Measurements from ENCODE around the gene ESPNL.

ESPNL gene

DNA sequence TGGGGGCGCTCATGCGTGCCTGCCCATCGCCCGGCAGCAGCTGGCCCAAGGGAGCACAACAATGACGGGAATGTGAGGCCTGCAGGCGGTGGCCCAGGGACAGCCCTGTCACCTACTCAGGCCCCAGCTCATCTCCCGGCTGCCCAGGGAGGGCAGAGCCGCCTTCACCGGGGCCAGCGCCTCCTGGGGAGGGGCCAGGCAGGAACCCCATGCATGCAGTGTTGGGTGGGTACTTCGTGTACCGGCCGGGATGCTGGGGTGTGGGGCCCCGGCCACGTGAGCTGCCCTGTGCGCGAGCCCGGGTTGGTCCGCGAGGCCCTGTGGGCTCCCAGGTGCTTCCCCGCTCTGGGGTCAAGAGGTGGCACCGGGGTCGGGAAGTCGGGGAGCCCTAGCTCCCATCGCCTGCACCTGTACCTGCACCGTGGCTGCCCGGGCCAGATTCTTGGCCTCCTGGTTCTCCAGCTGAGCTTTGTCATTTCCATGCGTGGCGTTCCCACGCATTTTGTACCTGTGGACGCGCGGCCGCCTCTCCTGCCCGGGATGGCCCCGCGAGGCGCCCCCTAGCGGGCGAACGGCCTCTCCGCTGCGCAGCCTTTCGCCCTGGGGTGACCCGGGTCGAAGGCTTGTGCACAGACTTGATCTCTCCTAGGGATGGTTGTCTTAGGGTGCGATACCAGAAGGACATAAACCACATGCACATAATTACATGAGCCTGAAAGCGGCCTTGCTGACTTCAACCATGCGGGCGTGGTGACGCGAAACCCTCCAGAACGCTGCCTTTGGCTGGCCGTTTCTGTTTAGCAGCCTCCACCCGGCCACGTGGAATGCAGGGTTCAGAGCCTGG lies 39.3 kb downstream of the ESPNL start:
- no peak overlapping the region for H3K4ac ChIP-seq (ENCODE audit: low read depth in 1 of 2, low read length in 2 of 2)
- H2BK12ac ChIP-seq (ENCODE audit: low read length in 2 of 2) = peak overlapping the region in 1 of 2 experiments; percentile 38
- no peak overlapping the region for H3K9ac ChIP-seq (ENCODE audit: low read length)

DNA sequence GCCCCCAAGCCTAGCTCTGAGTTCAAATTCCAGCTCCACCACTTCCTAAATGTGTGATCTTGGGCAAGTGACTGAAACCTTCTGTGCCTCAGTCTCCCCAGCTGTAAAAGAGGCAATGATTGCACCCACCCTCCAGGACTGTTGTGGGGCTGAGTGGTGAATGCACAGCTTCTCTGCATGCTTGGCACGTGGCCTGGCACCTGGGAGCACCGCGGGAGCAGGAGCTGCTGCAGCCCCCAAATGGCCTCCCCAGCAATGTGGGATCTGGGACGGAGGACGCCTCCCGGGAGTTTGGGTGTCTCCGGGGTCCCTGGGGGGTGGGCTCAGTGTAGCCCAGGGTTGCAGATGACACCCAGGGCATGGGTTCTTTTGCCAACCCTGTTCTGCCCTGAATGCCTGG lies 39.9 kb downstream of the ESPNL start:
- no peak overlapping the region for H3K18ac ChIP-seq (ENCODE audit: low read depth in 1 of 2, low read length in 2 of 2)

More for the DNA sequence above, 39.3 kb downstream of the ESPNL start:
- Histone ChIP-seq H3K4me1 (ENCODE audit: control insufficient read depth, insufficient read depth, low read depth, low read length) (peaks cover 44% of the 10 kb centered on the region), H3K14ac (ENCODE audit: low read length in 2 of 2) (peak overlapping the region in 1 of 2 experiments; percentile 57), H4K91ac (ENCODE audit: low read length) (peak overlapping the region; percentile 64), H3K4me2 (ENCODE audit: low read length, poor library complexity, severe bottlenecking) (no peak overlapping the region), H3K18ac (ENCODE audit: low read depth in 1 of 2, low read length in 2 of 2) (no peak overlapping the region), H3K9me3 (ENCODE audit: control insufficient read depth, low read length) (no peaks in the 10 kb centered on the region), H3K36me3 (ENCODE audit: control insufficient read depth in 1 of 2, insufficient read depth in 2 of 2, low read depth in 1 of 2, low read length in 2 of 2) (no peaks in the 10 kb centered on the region), H2AFZ (ENCODE audit: low read depth, low read length) (no peak overlapping the region), H2AK5ac (ENCODE audit: low read length, severe bottlenecking) (no peak overlapping the region), H3K4me3 (ENCODE audit: insufficient read depth in 1 of 2, low read depth in 1 of 2, low read length in 2 of 2) (no peak overlapping the region), H4K8ac (ENCODE audit: low read length) (peak overlapping the region; percentile 55), H2BK120ac (ENCODE audit: low read depth, low read length) (no peak overlapping the region), H3K27me3 (ENCODE audit: control insufficient read depth in 1 of 2, insufficient read depth in 1 of 2, low read length in 2 of 2) (no peaks in the 10 kb centered on the region), H3K79me1 (replicated peaks; ENCODE audit: low read length, poor library complexity, severe bottlenecking) (no peaks in the 10 kb centered on the region), H2BK5ac (ENCODE audit: low read depth, low read length, poor library complexity, severe bottlenecking) (no peak overlapping the region), H3K23ac (ENCODE audit: low read length in 2 of 2) (no peak overlapping the region), H2BK15ac (ENCODE audit: low read depth, poor library complexity, severe bottlenecking) (no peak overlapping the region), H3K27ac (ENCODE audit: low read length, poor library complexity, severe bottlenecking) (no peak overlapping the region)
- no peak for DNase-seq
- WGBS = 64% methylated on average over 53 of the region's 56 CpGs

DNA sequence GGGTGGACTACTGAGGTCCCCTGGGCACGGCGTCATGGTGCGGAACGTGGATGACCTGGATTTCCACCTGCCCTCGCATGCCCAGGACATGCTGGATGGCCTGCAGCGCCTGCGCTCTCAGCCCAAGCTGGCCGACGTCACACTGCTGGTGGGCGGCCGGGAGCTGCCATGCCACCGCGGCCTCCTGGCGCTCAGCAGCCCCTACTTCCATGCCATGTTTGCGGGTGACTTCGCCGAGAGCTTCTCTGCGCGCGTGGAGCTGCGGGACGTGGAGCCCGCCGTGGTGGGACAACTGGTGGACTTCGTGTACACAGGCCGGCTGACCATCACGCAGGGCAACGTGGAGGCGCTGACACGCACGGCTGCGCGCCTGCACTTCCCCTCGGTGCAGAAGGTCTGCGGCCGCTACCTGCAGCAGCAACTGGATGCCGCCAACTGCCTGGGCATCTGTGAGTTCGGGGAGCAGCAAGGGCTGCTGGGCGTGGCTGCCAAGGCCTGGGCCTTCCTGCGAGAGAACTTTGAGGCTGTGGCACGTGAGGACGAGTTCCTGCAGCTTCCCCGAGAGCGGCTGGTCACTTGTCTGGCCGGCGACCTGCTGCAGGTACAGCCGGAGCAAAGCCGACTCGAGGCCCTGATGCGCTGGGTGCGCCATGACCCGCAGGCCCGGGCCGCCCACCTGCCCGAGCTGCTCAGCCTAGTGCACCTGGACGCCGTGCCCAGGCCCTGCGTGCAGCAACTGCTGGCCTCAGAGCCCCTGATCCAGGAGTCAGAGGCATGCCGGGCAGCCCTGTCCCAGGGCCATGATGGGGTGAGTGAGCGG lies 40.8 kb downstream of the ESPNL start:
- WGBS = 95% methylated on average over 60 of the region's 60 CpGs
- Histone ChIP-seq H3K4me2 (ENCODE audit: low read length, poor library complexity, severe bottlenecking) (no peak overlapping the region), H3K27ac (ENCODE audit: low read length, poor library complexity, severe bottlenecking) (no peak overlapping the region), H2AK5ac (ENCODE audit: low read length, severe bottlenecking) (no peak overlapping the region), H3K9me3 (ENCODE audit: control insufficient read depth, low read length) (no peaks in the 10 kb centered on the region), H3K27me3 (ENCODE audit: control insufficient read depth in 1 of 2, insufficient read depth in 1 of 2, low read length in 2 of 2) (no peaks in the 10 kb centered on the region), H3K18ac (ENCODE audit: low read depth in 1 of 2, low read length in 2 of 2) (no peak overlapping the region), H2BK5ac (ENCODE audit: low read depth, low read length, poor library complexity, severe bottlenecking) (no peak overlapping the region), H3K4ac (ENCODE audit: low read depth in 1 of 2, low read length in 2 of 2) (no peak overlapping the region), H2BK12ac (ENCODE audit: low read length in 2 of 2) (no peak overlapping the region), H3K79me1 (replicated peaks; ENCODE audit: low read length, poor library complexity, severe bottlenecking) (no peaks in the 10 kb centered on the region), H3K4me1 (ENCODE audit: control insufficient read depth, insufficient read depth, low read depth, low read length) (peaks cover 44% of the 10 kb centered on the region), H3K4me3 (ENCODE audit: insufficient read depth in 1 of 2, low read depth in 1 of 2, low read length in 2 of 2) (no peak overlapping the region), H3K23ac (ENCODE audit: low read length in 2 of 2) (no peak overlapping the region), H2BK15ac (ENCODE audit: low read depth, poor library complexity, severe bottlenecking) (no peak overlapping the region), H4K91ac (ENCODE audit: low read length) (peak overlapping the region; percentile 6), H3K36me3 (ENCODE audit: control insufficient read depth in 1 of 2, insufficient read depth in 2 of 2, low read depth in 1 of 2, low read length in 2 of 2) (no peaks in the 10 kb centered on the region), H2BK120ac (ENCODE audit: low read depth, low read length) (no peak overlapping the region), H3K14ac (ENCODE audit: low read length in 2 of 2) (no peak overlapping the region), H4K8ac (ENCODE audit: low read length) (no peak overlapping the region), H2AFZ (ENCODE audit: low read depth, low read length) (no peak overlapping the region), H3K9ac (ENCODE audit: low read length) (no peak overlapping the region)
- DNase-seq = no peak

More for the DNA sequence above, 39.9 kb downstream of the ESPNL start:
- Histone ChIP-seq H3K4me1 (ENCODE audit: control insufficient read depth, insufficient read depth, low read depth, low read length) (peaks cover 44% of the 10 kb centered on the region), H2AFZ (ENCODE audit: low read depth, low read length) (no peak overlapping the region), H2AK5ac (ENCODE audit: low read length, severe bottlenecking) (no peak overlapping the region), H2BK15ac (ENCODE audit: low read depth, poor library complexity, severe bottlenecking) (no peak overlapping the region), H3K36me3 (ENCODE audit: control insufficient read depth in 1 of 2, insufficient read depth in 2 of 2, low read depth in 1 of 2, low read length in 2 of 2) (no peaks in the 10 kb centered on the region), H3K14ac (ENCODE audit: low read length in 2 of 2) (no peak overlapping the region), H3K23ac (ENCODE audit: low read length in 2 of 2) (no peak overlapping the region), H2BK5ac (ENCODE audit: low read depth, low read length, poor library complexity, severe bottlenecking) (no peak overlapping the region), H3K9ac (ENCODE audit: low read length) (no peak overlapping the region), H4K91ac (ENCODE audit: low read length) (no peak overlapping the region), H3K27ac (ENCODE audit: low read length, poor library complexity, severe bottlenecking) (no peak overlapping the region), H2BK12ac (ENCODE audit: low read length in 2 of 2) (no peak overlapping the region), H3K4me3 (ENCODE audit: insufficient read depth in 1 of 2, low read depth in 1 of 2, low read length in 2 of 2) (no peak overlapping the region), H3K79me1 (replicated peaks; ENCODE audit: low read length, poor library complexity, severe bottlenecking) (no peaks in the 10 kb centered on the region), H2BK120ac (ENCODE audit: low read depth, low read length) (no peak overlapping the region), H3K9me3 (ENCODE audit: control insufficient read depth, low read length) (no peaks in the 10 kb centered on the region), H4K8ac (ENCODE audit: low read length) (no peak overlapping the region), H3K4me2 (ENCODE audit: low read length, poor library complexity, severe bottlenecking) (no peak overlapping the region), H3K27me3 (ENCODE audit: control insufficient read depth in 1 of 2, insufficient read depth in 1 of 2, low read length in 2 of 2) (no peaks in the 10 kb centered on the region), H3K4ac (ENCODE audit: low read depth in 1 of 2, low read length in 2 of 2) (no peak overlapping the region)
- DNase-seq = no peak
- WGBS = 93% methylated on average over 7 of the region's 7 CpGs
